IMR-90 (cell line): ENCODE measurements around the gene RPTOR. TPM values are rescaled to one million over a fixed set of nuclear protein-coding genes. Genes with fewer than 3 reads are reported as not detected.

ENCODE experiments used
- ATAC-seq: fragments of 200-7000 bp; cut with Tn5 transposase; 2 replicates; pipeline ENCODE4 v1.9.1; 2020; ENCODE audit warnings: low read depth, mild to moderate bottlenecking, moderate library complexity
- BruUV-seq: library from RNA; stranded (reverse); fragments of 400-500 nt; replicated peaks from 2 replicates; lab custom pipeline; 2021; lab: Mats Ljungman, UMichigan
- CTCF ChIA-PET: fragments of 300-600 bp; formaldehyde crosslinking; extraction: SDS; loops from one replicate; lab custom pipeline; 2021; ENCODE audit warnings: antibody characterized with exemption; lab: Yijun Ruan, JAX
- POLR2A ChIA-PET: fragments of 300-600 bp; sonication (Branson Sonifier 250); formaldehyde crosslinking; loops from one replicate; lab custom pipeline; 2022; ENCODE audit warnings: antibody characterized with exemption; ENCODE audit not compliant: unreplicated experiment; lab: Charles Lee
- DNase-seq: peaks from one replicate; pipeline ENCODE4 v3.0.0; 2013
- H2AFZ ChIP-seq: replicated peaks from 2 replicates; pipeline ENCODE3; 2013; ENCODE audit warnings: low read length, mild to moderate bottlenecking; ENCODE audit not compliant: poor library complexity
- H2AK5ac ChIP-seq: 2 replicates; pipeline ENCODE4 v1.6.1; 2013; ENCODE audit warnings: low read depth, low read length, inconsistent platforms
- H2AK9ac ChIP-seq: replicated peaks from 2 replicates; pipeline ENCODE3; 2013; ENCODE audit warnings: mild to moderate bottlenecking, low read depth, low read length, moderate library complexity; ENCODE audit not compliant: poor library complexity
- H2BK120ac ChIP-seq: 2 replicates; pipeline ENCODE4 v1.6.1; 2013; ENCODE audit warnings: low read depth, low read length, inconsistent platforms
- H2BK15ac ChIP-seq: 3 replicates; pipeline ENCODE4 v1.6.1; 2013; ENCODE audit warnings: low read depth, low read length, inconsistent platforms
- H2BK20ac ChIP-seq: 2 replicates; pipeline ENCODE4 v1.6.1; 2013; ENCODE audit warnings: low read depth, mild to moderate bottlenecking, inconsistent platforms, low read length, moderate library complexity
- H2BK5ac ChIP-seq: 2 replicates; pipeline ENCODE4 v1.6.1; 2013; ENCODE audit warnings: mild to moderate bottlenecking, low read depth, low read length, inconsistent platforms; ENCODE audit not compliant: poor library complexity, severe bottlenecking
- H3K14ac ChIP-seq: replicated peaks from 2 replicates; pipeline ENCODE4 v1.6.1; 2013; ENCODE audit warnings: low read depth, low read length, inconsistent platforms
- H3K18ac ChIP-seq: 2 replicates; pipeline ENCODE4 v1.6.1; 2013; ENCODE audit warnings: low read depth, low read length, control low read depth
- H3K23ac ChIP-seq: 2 replicates; pipeline ENCODE4 v1.6.1; 2013; ENCODE audit warnings: low read depth, low read length, inconsistent platforms
- H3K27ac ChIP-seq: 2 replicates; pipeline ENCODE4 v1.5.1; 2013; ENCODE audit warnings: mild to moderate bottlenecking, control low read depth, low read length; ENCODE audit not compliant: insufficient read depth
- H3K27me3 ChIP-seq: 2 replicates; pipeline ENCODE4 v1.6.1; 2013; ENCODE audit warnings: low read length; ENCODE audit not compliant: control insufficient read depth, insufficient read depth
- H3K36me3 ChIP-seq: 2 replicates; pipeline ENCODE4 v1.6.1; 2013; ENCODE audit warnings: low read length, mixed read lengths; ENCODE audit not compliant: control insufficient read depth, insufficient read depth
- H3K4ac ChIP-seq: 2 replicates; pipeline ENCODE4 v1.6.1; 2013; ENCODE audit warnings: low read depth, low read length, inconsistent platforms
- H3K4me1 ChIP-seq: 2 replicates; pipeline ENCODE4 v1.6.1; 2013; ENCODE audit warnings: low read length, mixed read lengths; ENCODE audit not compliant: control insufficient read depth, insufficient read depth
- H3K4me2 ChIP-seq: 2 replicates; pipeline ENCODE4 v1.6.1; 2013; ENCODE audit warnings: low read depth, mild to moderate bottlenecking, control low read depth, low read length, moderate library complexity
- H3K4me3 ChIP-seq: 2 replicates; pipeline ENCODE4 v1.5.1; 2013; ENCODE audit warnings: low read depth, mild to moderate bottlenecking, control low read depth, low read length, moderate library complexity; ENCODE audit not compliant: insufficient read depth
- H3K56ac ChIP-seq: 2 replicates; pipeline ENCODE4 v1.6.1; 2013; ENCODE audit warnings: low read length, inconsistent platforms; ENCODE audit not compliant: insufficient read depth; ENCODE audit errors: extremely low read depth
- H3K79me1 ChIP-seq, 2 experiments: 2 replicates each; pipeline ENCODE4 v1.6.1; 2013; ENCODE audit warnings: low read length in 2 of 2, inconsistent platforms in 1 of 2, low read depth in 1 of 2
- H3K9ac ChIP-seq: 2 replicates; pipeline ENCODE4 v1.6.1; 2013; ENCODE audit warnings: low read depth, low read length, control low read depth
- H3K9me1 ChIP-seq: 2 replicates; pipeline ENCODE4 v1.6.1; 2013; ENCODE audit warnings: low read length, inconsistent platforms; ENCODE audit not compliant: insufficient read depth
- H3K9me3 ChIP-seq: 2 replicates; pipeline ENCODE4 v1.6.1; 2013; ENCODE audit warnings: low read length; ENCODE audit not compliant: control insufficient read depth, insufficient read depth
- H4K20me1 ChIP-seq: 2 replicates; pipeline ENCODE4 v1.6.1; 2013; ENCODE audit warnings: low read length, inconsistent platforms; ENCODE audit not compliant: insufficient read depth
- H4K5ac ChIP-seq: 2 replicates; pipeline ENCODE4 v1.6.1; 2013; ENCODE audit warnings: mild to moderate bottlenecking, low read depth, low read length, control low read depth
- H4K8ac ChIP-seq, 2 experiments: 2 replicates each; pipeline ENCODE4 v1.6.1; 2013; ENCODE audit warnings: low read depth in 2 of 2, low read length in 2 of 2, control low read depth in 1 of 2, inconsistent platforms in 1 of 2
- H4K91ac ChIP-seq: 2 replicates; pipeline ENCODE4 v1.6.1; 2013; ENCODE audit warnings: low read depth, low read length, inconsistent platforms; ENCODE audit not compliant: insufficient read depth
- BHLHE40 ChIP-seq: fragments of 150-350 bp; IDR thresholded peaks from 2 replicates; pipeline ENCODE4 v1.6.1; 2016; ENCODE audit warnings: mild to moderate bottlenecking, low read depth, low read length
- CHD1 ChIP-seq: IDR thresholded peaks from 2 replicates; pipeline ENCODE4 v1.6.1; 2012; ENCODE audit warnings: low read depth, low read length, improper control_type of control experiment
- ELK1 ChIP-seq: fragments of 150-350 bp; IDR thresholded peaks from 2 replicates; pipeline ENCODE4 v1.6.1; 2016; ENCODE audit warnings: low read depth, mild to moderate bottlenecking, low read length, moderate library complexity, borderline replicate concordance
- MAZ ChIP-seq: IDR thresholded peaks from 2 replicates; pipeline ENCODE4 v1.6.1; 2012; ENCODE audit warnings: low read depth, mild to moderate bottlenecking, low read length, improper control_type of control experiment, moderate library complexity, borderline replicate concordance
- MXI1 ChIP-seq: IDR thresholded peaks from 2 replicates; pipeline ENCODE4 v1.6.1; 2012; ENCODE audit warnings: low read depth, mild to moderate bottlenecking, low read length, moderate library complexity, borderline replicate concordance
- POLR2A ChIP-seq: IDR thresholded peaks from 2 replicates; pipeline ENCODE4 v1.6.1; 2012; ENCODE audit warnings: mild to moderate bottlenecking, low read depth, low read length
- RAD21 ChIP-seq: IDR thresholded peaks from 2 replicates; pipeline ENCODE4 v1.6.1; 2012; ENCODE audit warnings: low read length, improper control_type of control experiment
- WGBS, 2 experiments: methylation state at CpG; one replicate each; pipeline versions ENCODE4 v1.1.5 to v1.1.7; 2013; ENCODE audit warnings: missing lambda C conversion rate in 2 of 2; ENCODE audit not compliant: insufficient read length in 1 of 2; ENCODE audit errors: extremely low coverage in 2 of 2; 5-methylcytosine and 5-hydroxymethylcytosine counted together
- dilution Hi-C: fragments of 300-500 bp; cut with HindIII; formaldehyde crosslinking; loops from one replicate; pipeline ENCODE4 v1.14.3; 2018; ENCODE audit warnings: low sequenced_read_pairs; ENCODE audit not compliant: unreplicated experiment
- in situ Hi-C: fragments of 300-500 bp; cut with MboI; formaldehyde crosslinking; loops from 3 replicates; pipeline ENCODE4 v1.14.3; 2019; ENCODE audit warnings: low sequenced_read_pairs, inconsistent platforms, mixed read lengths
- intact Hi-C: fragments of 100-400 bp; cut with micrococcal nuclease; formaldehyde crosslinking; loops from 2 replicates; pipeline ENCODE4 v1.10.0; 2022
- polyA plus RNA-seq, 3 experiments: library from polyadenylated mRNA; depleted of rRNA; stranded (reverse); fragments of >200 nt; gene quantifications; 2 replicates each; pipeline ENCODE4 v1.2.3, GENCODE V29; 2012; ENCODE audit warnings: low replicate concordance in 1 of 3
- total RNA-seq: library from RNA; depleted of rRNA; stranded (reverse); fragments of >200 nt; gene quantifications from 2 replicates; pipeline ENCODE4 v1.2.3, GENCODE V29; 2012
- TF ChIP-seq, protein P1 (sequence below): conservative IDR thresholded peaks from 2 replicates; pipeline ENCODE4 v1.5.1; 2012; ENCODE audit warnings: mild to moderate bottlenecking, low read depth, low read length, improper control_type of control experiment

Gene RPTOR
- total and polyA plus RNA-seq, 2 of the 4 experiments (the other 2 are of a cell fraction) = 10.8 to 14.7 TPM

- CTCF ChIA-PET = no interaction called here
- Histone ChIP-seq H4K20me1 (no peaks in the 10 kb centered on the region), H3K18ac (0 out of 2 replicates have a peak overlapping the region, but pooled peaks have one; percentile 39), H2BK20ac (peak overlapping the region; percentile 80), H3K36me3 (peaks cover 10% of the 10 kb centered on the region), H3K9me1 (peaks cover 16% of the 10 kb centered on the region), H3K14ac (peak overlapping the region; percentile 32; the same call in 1 of the 2 replicates), H3K9ac (no peak overlapping the region), H3K23ac (no peak overlapping the region; the same call in 1 of the 2 replicates), H3K4me3 (no peak overlapping the region), H3K4ac (peak overlapping the region; percentile 85), H3K79me1 (peaks cover 10 to 46% of the 10 kb centered on the region in 2 experiments; a peak in 3 of 4 replicates), H3K27ac (peak overlapping the region; percentile 32; the same call in 1 of the 2 replicates), H3K56ac (no peak overlapping the region), H4K8ac (peak overlapping the region; percentile 22 to 75; a peak in 3 of 4 replicates), H4K5ac (peak overlapping the region; percentile 52; the same call in 1 of the 2 replicates), H2BK15ac (peak overlapping the region; percentile 62; the same call in 2 of the 3 replicates), H3K27me3 (no peaks in the 10 kb centered on the region), H2AFZ (peak overlapping the region; percentile 24), H2AK9ac (peak overlapping the region; percentile 63), H2AK5ac (peak overlapping the region; percentile 71), H2BK5ac (peak overlapping the region; percentile 37), H3K4me1 (peaks cover 18% of the 10 kb centered on the region), H4K91ac (peak overlapping the region; percentile 81), H2BK120ac (peak overlapping the region; percentile 67), H3K9me3 (no peaks in the 10 kb centered on the region), H3K4me2 (no peak overlapping the region)
- ATAC-seq (no peak), DNase-seq (no peak)
- no TSS peak for BruUV-seq
- intact Hi-C loops (no loop called here), in situ Hi-C loops (no loop called here), dilution Hi-C loops (no loop called here)
- TF ChIP-seq MAZ = no peak
- TF ChIP-seq POLR2A = no peak
- no peak for TF ChIP-seq MXI1
- TF ChIP-seq BHLHE40 = no peak
- TF ChIP-seq, protein P1, sequence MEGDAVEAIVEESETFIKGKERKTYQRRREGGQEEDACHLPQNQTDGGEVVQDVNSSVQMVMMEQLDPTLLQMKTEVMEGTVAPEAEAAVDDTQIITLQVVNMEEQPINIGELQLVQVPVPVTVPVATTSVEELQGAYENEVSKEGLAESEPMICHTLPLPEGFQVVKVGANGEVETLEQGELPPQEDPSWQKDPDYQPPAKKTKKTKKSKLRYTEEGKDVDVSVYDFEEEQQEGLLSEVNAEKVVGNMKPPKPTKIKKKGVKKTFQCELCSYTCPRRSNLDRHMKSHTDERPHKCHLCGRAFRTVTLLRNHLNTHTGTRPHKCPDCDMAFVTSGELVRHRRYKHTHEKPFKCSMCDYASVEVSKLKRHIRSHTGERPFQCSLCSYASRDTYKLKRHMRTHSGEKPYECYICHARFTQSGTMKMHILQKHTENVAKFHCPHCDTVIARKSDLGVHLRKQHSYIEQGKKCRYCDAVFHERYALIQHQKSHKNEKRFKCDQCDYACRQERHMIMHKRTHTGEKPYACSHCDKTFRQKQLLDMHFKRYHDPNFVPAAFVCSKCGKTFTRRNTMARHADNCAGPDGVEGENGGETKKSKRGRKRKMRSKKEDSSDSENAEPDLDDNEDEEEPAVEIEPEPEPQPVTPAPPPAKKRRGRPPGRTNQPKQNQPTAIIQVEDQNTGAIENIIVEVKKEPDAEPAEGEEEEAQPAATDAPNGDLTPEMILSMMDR = no peak
- TF ChIP-seq RAD21 = no peak
- no peak for TF ChIP-seq CHD1
- TF ChIP-seq ELK1 = no peak
- POLR2A ChIA-PET = no interaction called here
- WGBS, 2 experiments = 73% methylated on average over 4 of the region's 14 CpGs; no CpG with 5 or more reads in 1 of the 2 experiments
Observed at GRCh38 chr17:80750263-80750662, 205.6 kb downstream of the RPTOR start.
